MM.1S (cell line): ENCODE measurements around the gene SURF2.
"Not testable (repeated sequence)": the region's sequence is repeated elsewhere in the genome, so short reads cannot be mapped to it uniquely, and the experiment has no call there.

Experiments
- DNase-seq: peaks from one replicate; pipeline ENCODE4 v3.0.0-alpha.2; 2015
- H2AFZ ChIP-seq: fragments of 300-600 bp; sonication (generic); 2 replicates; pipeline ENCODE4 v1.6.0; 2016; ENCODE audit warnings: antibody characterized with exemption, low read length
- H3F3A ChIP-seq: fragments of 300-600 bp; sonication (generic); 2 replicates; pipeline ENCODE4 v1.6.1; 2016; ENCODE audit warnings: mild to moderate bottlenecking, antibody characterized with exemption, low read length, moderate library complexity, mixed read lengths; ENCODE audit not compliant: insufficient read depth
- H3K27ac ChIP-seq: fragments of 300-600 bp; sonication (generic); 2 replicates; pipeline ENCODE4 v1.5.1; 2016; ENCODE audit warnings: mild to moderate bottlenecking, low read length
- H3K27me3 ChIP-seq: fragments of 300-600 bp; sonication (generic); replicated peaks from 2 replicates; pipeline ENCODE4 v1.6.0; 2016; ENCODE audit warnings: low read length; ENCODE audit not compliant: insufficient read depth
- H3K36me3 ChIP-seq: fragments of 300-600 bp; sonication (generic); replicated peaks from 2 replicates; pipeline ENCODE4 v1.6.1; 2016; ENCODE audit warnings: mild to moderate bottlenecking, low read length, mixed read lengths; ENCODE audit not compliant: insufficient read depth
- H3K4me1 ChIP-seq: fragments of 300-600 bp; sonication (generic); 2 replicates; pipeline ENCODE4 v1.6.1; 2016; ENCODE audit warnings: low read length, mixed read lengths
- H3K4me2 ChIP-seq: fragments of 300-600 bp; sonication (generic); 2 replicates; pipeline ENCODE4 v1.6.0; 2016; ENCODE audit warnings: low read depth, low read length
- H3K4me3 ChIP-seq: fragments of 300-600 bp; sonication (generic); 2 replicates; pipeline ENCODE4 v1.5.1; 2016; ENCODE audit warnings: low read length, mixed read lengths
- H3K79me2 ChIP-seq: fragments of 300-600 bp; sonication (generic); 2 replicates; pipeline ENCODE4 v1.6.1; 2016; ENCODE audit warnings: mixed run types, low read length, mixed read lengths
- H3K9ac ChIP-seq: fragments of 300-600 bp; sonication (generic); 2 replicates; pipeline ENCODE4 v1.6.1; 2016; ENCODE audit warnings: low read length, mixed read lengths
- H3K9me2 ChIP-seq: fragments of 300-600 bp; sonication (generic); replicated peaks from 2 replicates; pipeline ENCODE4 v1.6.1; 2016; ENCODE audit warnings: mild to moderate bottlenecking, low read length, mixed read lengths; ENCODE audit not compliant: insufficient read depth
- H3K9me3 ChIP-seq: fragments of 300-600 bp; sonication (generic); replicated peaks from 2 replicates; pipeline ENCODE4 v1.6.1; 2016; ENCODE audit warnings: mild to moderate bottlenecking, low read length, mixed read lengths; ENCODE audit not compliant: insufficient read depth
- H4K20me1 ChIP-seq: fragments of 300-600 bp; sonication (generic); 2 replicates; pipeline ENCODE4 v1.6.1; 2016; ENCODE audit warnings: mild to moderate bottlenecking, low read length, moderate library complexity, mixed read lengths; ENCODE audit not compliant: insufficient read depth
- EZH2 ChIP-seq: fragments of 300-600 bp; sonication (generic); optimal IDR thresholded peaks from 2 replicates; pipeline ENCODE3; 2017; ENCODE audit warnings: low read depth, mild to moderate bottlenecking, antibody characterized with exemption, low read length, mixed read lengths
- EZH2phosphoT487 ChIP-seq: fragments of 300-600 bp; sonication (generic); IDR thresholded peaks from 2 replicates; pipeline ENCODE4 v1.6.1; 2018; ENCODE audit warnings: antibody characterized with exemption, low read length
- TF ChIP-seq, protein P1 (sequence below): fragments of 300-600 bp; sonication (generic); IDR thresholded peaks from 2 replicates; pipeline ENCODE4 v1.5.1; 2016; ENCODE audit warnings: antibody characterized with exemption, low read length, mixed read lengths

Gene SURF2

DNA sequence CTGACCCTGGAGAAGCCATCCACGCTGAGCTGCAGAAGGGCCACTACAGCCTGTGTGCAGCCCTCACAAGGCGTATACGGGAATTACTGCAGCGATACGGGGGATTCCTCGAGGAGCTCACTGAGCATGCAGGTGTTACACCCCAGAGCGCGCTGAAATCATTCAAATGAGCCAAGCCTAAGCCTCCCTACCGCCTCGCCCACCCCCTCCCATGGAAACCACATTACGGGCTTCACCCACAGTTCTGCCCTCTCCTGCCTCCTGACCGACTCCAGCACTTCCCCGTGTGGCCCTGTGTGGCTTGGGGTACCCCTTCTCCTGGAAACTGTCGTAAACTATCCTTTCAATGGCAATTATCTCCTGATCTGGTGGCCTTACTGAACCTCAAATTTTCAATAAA is 33.6 kb upstream of the SURF2 start:
- Histone ChIP-seq H3K27me3 (peaks cover 90% of the 10 kb centered on the region), H3K9me3 (no peaks in the 10 kb centered on the region), H3K79me2 (no peaks in the 10 kb centered on the region), H3F3A (no peaks in the 10 kb centered on the region), H3K9ac (no peak overlapping the region), H3K4me1 (no peaks in the 10 kb centered on the region), H3K27ac (no peak overlapping the region), H4K20me1 (no peaks in the 10 kb centered on the region), H2AFZ (no peak overlapping the region), H3K36me3 (no peaks in the 10 kb centered on the region), H3K4me3 (no peak overlapping the region), H3K4me2 (no peak overlapping the region), H3K9me2 (no peaks in the 10 kb centered on the region)
- no peak for TF ChIP-seq EZH2
- no peak for TF ChIP-seq EZH2phosphoT487
- TF ChIP-seq, protein P1, sequence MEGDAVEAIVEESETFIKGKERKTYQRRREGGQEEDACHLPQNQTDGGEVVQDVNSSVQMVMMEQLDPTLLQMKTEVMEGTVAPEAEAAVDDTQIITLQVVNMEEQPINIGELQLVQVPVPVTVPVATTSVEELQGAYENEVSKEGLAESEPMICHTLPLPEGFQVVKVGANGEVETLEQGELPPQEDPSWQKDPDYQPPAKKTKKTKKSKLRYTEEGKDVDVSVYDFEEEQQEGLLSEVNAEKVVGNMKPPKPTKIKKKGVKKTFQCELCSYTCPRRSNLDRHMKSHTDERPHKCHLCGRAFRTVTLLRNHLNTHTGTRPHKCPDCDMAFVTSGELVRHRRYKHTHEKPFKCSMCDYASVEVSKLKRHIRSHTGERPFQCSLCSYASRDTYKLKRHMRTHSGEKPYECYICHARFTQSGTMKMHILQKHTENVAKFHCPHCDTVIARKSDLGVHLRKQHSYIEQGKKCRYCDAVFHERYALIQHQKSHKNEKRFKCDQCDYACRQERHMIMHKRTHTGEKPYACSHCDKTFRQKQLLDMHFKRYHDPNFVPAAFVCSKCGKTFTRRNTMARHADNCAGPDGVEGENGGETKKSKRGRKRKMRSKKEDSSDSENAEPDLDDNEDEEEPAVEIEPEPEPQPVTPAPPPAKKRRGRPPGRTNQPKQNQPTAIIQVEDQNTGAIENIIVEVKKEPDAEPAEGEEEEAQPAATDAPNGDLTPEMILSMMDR = no peak
- no peak for DNase-seq

DNA sequence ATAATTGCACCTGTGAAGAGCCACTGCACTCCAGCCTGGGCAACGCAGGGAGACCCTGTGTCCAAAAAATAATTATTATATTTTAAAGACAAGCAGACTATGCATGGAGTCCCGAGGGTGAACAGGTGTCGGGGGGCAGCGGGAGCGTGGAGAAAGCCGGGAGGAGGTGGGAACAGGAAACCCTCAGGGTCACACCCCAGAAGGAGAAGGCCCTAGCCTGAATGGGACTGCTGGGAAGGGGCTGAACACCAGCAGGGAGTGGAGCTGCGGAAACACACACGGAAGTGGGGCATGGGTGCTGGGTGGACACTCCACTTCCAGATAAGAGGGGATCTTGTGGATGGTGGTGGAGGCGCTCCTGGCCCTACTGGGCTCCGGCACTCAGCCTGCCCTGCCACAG is 33.1 kb upstream of the SURF2 start:
- Histone ChIP-seq H3K9ac (no peak overlapping the region), H3K4me3 (no peak overlapping the region), H3K79me2 (no peaks in the 10 kb centered on the region), H2AFZ (no peak overlapping the region), H3K36me3 (no peaks in the 10 kb centered on the region), H3K4me2 (no peak overlapping the region), H3K27me3 (peaks cover 90% of the 10 kb centered on the region), H3K4me1 (no peaks in the 10 kb centered on the region), H3K27ac (no peak overlapping the region), H4K20me1 (no peaks in the 10 kb centered on the region), H3K9me2 (no peaks in the 10 kb centered on the region), H3F3A (no peaks in the 10 kb centered on the region), H3K9me3 (no peaks in the 10 kb centered on the region)
- TF ChIP-seq, protein P1 = no peak
- no peak for TF ChIP-seq EZH2phosphoT487
- no peak for TF ChIP-seq EZH2
- no peak for DNase-seq

DNA sequence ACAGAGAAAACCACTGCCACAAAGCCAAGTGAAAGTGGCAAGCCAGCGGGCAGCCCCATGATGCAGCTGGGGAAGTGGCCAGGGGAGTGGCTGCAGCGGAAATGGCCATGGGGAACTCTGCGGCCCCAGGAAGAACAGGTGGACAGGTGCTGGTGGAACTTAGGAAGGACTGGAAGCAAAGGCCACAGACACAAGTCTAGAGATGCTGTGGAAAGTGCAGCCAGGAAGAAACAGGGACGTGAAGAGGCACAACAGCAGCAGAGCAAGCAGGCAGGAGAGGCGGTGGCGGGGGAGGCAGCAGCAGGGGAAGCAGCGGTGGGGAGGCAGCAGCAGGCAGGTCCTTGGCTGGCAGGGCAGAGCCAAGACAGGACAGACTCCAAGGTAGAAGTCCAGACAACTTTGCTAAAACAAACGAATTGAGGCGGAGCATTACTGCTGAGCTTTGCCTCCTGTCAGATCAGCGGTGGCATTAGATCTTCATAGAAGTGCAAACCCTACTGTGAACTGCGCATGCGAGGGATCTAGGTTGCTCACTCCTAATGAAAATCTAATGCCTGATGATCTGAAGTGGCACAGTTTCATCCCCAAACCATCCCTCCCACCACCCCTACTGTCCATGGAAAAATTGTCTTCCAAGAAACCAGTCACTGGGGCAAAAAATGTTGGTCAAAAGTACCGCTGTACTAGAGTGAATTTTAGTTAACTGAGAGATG is 32.2 kb upstream of the SURF2 start:
- H3K4me1 ChIP-seq = no peaks in the 10 kb centered on the region
- H4K20me1 ChIP-seq = no peaks in the 10 kb centered on the region
- no peak for DNase-seq
- H3K4me2 ChIP-seq = no peak overlapping the region
- TF ChIP-seq EZH2 (no peak), EZH2phosphoT487 (no peak)
- TF ChIP-seq, protein P1 = no peak
- no peaks in the 10 kb centered on the region for H3F3A ChIP-seq
- H3K9me2 ChIP-seq = no peaks in the 10 kb centered on the region
- no peak overlapping the region for H3K9ac ChIP-seq
- no peaks in the 10 kb centered on the region for H3K36me3 ChIP-seq
- H3K79me2 ChIP-seq = no peaks in the 10 kb centered on the region
- H2AFZ ChIP-seq = no peak overlapping the region
- H3K4me3 ChIP-seq = no peak overlapping the region
- H3K9me3 ChIP-seq = no peaks in the 10 kb centered on the region
- H3K27ac ChIP-seq = no peak overlapping the region
- peaks cover 83% of the 10 kb centered on the region for H3K27me3 ChIP-seq

DNA sequence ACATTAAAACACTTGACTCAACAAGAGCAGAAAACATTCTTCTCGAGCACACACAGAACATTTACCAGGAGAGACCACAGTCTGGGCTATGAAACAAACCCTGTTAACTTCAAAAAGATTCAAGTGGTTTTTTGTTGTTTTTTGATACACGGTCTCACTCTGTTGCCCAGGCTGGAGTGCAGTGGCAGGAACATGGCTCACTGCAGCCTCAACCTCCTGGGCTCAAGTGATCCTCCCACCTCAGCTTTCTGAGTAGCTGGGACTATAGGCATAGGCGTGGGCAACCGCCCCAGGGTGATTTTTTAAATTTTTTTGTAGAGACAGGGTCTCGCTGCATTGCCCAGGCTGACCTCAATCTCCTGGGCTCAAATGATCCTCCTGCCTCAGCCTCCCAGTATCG is 29.3 kb upstream of the SURF2 start:
- not testable (repeated sequence) for H3K4me1 ChIP-seq, DNase-seq, H3K4me3 ChIP-seq, H3K27ac ChIP-seq, H2AFZ ChIP-seq, H3K4me2 ChIP-seq, H3K36me3 ChIP-seq, H3K9me3 ChIP-seq, H3F3A ChIP-seq, H3K9ac ChIP-seq, H4K20me1 ChIP-seq, H3K9me2 ChIP-seq, H3K79me2 ChIP-seq
- peaks cover 55% of the 10 kb centered on the region for H3K27me3 ChIP-seq
